ENCODE measurements around the gene SPATA3. TPM values are rescaled to one million over a fixed set of nuclear protein-coding genes. Genes with fewer than 3 reads are reported as not detected.

Gene SPATA3
- total and polyA plus RNA-seq, 2 of the 8 experiments (the other 6 are each of a cell fraction or from before 2014, with no cell fraction given) = not detected

- H2BK20ac ChIP-seq (ENCODE audit: low read length) = no peak overlapping the region
- no peaks in the 10 kb centered on the region for H4K20me1 ChIP-seq (replicated peaks in 1 of 2; ENCODE audit: control insufficient read depth in 1 of 2, insufficient read depth in 2 of 2, low read length in 2 of 2)
- no peak for FAIRE-seq
- peaks cover 3% of the 10 kb centered on the region; the same call in 1 of the 2 replicates for H3K23me2 ChIP-seq (ENCODE audit: low read depth, low read length)
- no peak overlapping the region for H3K4me3 ChIP-seq (ENCODE audit: extremely low read depth in 1 of 4, insufficient read depth in 2 of 4, low read depth in 3 of 4, low read length in 4 of 4)
- 78% methylated on average over 2 of the region's 2 CpGs; no CpG with 5 or more reads in 1 of the 2 experiments for WGBS, 2 experiments (ENCODE audit: extremely low coverage in 1 of 2, insufficient coverage in 1 of 2, insufficient read length in 1 of 2, insufficient replicate concordance in 2 of 2, low coverage in 1 of 2, low lambda C conversion rate in 2 of 2, missing lambda C conversion rate in 1 of 2)
- H2BK120ac ChIP-seq (replicated peaks; ENCODE audit: low read depth, low read length) = no peak overlapping the region
- peaks cover 0 to 2% (median under 1%) of the 10 kb centered on the region in 4 experiments; a peak in 4 of 7 replicates for H3K4me1 ChIP-seq (replicated peaks in 1 of 4; ENCODE audit: control insufficient read depth in 3 of 4, insufficient read depth in 4 of 4, low read length in 3 of 4)
- no peaks in the 10 kb centered on the region for H3K36me3 ChIP-seq (ENCODE audit: control insufficient read depth in 2 of 4, insufficient read depth in 4 of 4, low read length in 3 of 4)
- no peak overlapping the region for H3K23ac ChIP-seq (ENCODE audit: insufficient read length)
- no peak overlapping the region for H4K91ac ChIP-seq (replicated peaks; ENCODE audit: insufficient read length, low read length)
- H4K8ac ChIP-seq (ENCODE audit: extremely low read depth, insufficient read depth, low read length) = no peak overlapping the region
- no peak overlapping the region for H3K4me2 ChIP-seq (ENCODE audit: insufficient read depth in 1 of 2, low read depth in 2 of 2, low read length in 2 of 2)
- H3K27me3 ChIP-seq (replicated peaks in 1 of 4; ENCODE audit: control insufficient read depth in 3 of 4, extremely low read depth in 1 of 4, insufficient read depth in 3 of 4, low read length in 3 of 4) = no peaks in the 10 kb centered on the region; a peak in 2 of 7 replicates
- H3K9me3 ChIP-seq (ENCODE audit: insufficient read depth in 2 of 2, low read depth in 1 of 2, low read length in 1 of 2) = peaks cover 0 to 3% of the 10 kb centered on the region in 2 experiments; a peak in 1 of 4 replicates
- H4K5ac ChIP-seq (ENCODE audit: insufficient read length, low read depth, low read length) = no peak overlapping the region
- no peak overlapping the region for H3K56ac ChIP-seq (replicated peaks; ENCODE audit: insufficient read length, low read depth, low read length)
- H3K4ac ChIP-seq (replicated peaks; ENCODE audit: insufficient read length, low read depth, low read length) = no peak overlapping the region
- no peak overlapping the region for H2AK5ac ChIP-seq (ENCODE audit: low read depth, low read length)
- H2BK5ac ChIP-seq (ENCODE audit: low read depth, low read length) = no peak overlapping the region
- no peak overlapping the region for H3K14ac ChIP-seq (ENCODE audit: insufficient read length)
- POLR2A ChIA-PET (ENCODE audit: partially characterized antibody) = interaction anchor here (0.9 kb wide), 1 partner anchor 15 kb away, joined by 4 read pairs; the partner anchor contains the start of gene SPATA3
- H3K27ac ChIP-seq (ENCODE audit: low read depth, low read length) = no peak overlapping the region
- CTCF ChIA-PET (ENCODE audit: partially characterized antibody) = interaction anchor here (0.6 to 1.5 kb wide), 4 partner anchors 10 to 183 kb away, joined by 3 to 6 read pairs (median 3); no protein-coding TSS in a partner anchor
- DNase-seq (ENCODE audit: low read depth in 1 of 2, low spot score in 2 of 2) = no peak
- no peak overlapping the region for H2AFZ ChIP-seq (ENCODE audit: low read length)
- H2BK12ac ChIP-seq (ENCODE audit: low read depth, low read length) = no peak overlapping the region
- H2BK15ac ChIP-seq (ENCODE audit: low read length) = no peak overlapping the region
- no peak overlapping the region for H3K9ac ChIP-seq (replicated peaks in 1 of 4; ENCODE audit: extremely low read depth in 1 of 4, low read depth in 3 of 4, low read length in 3 of 4)
- H3K79me1 ChIP-seq (ENCODE audit: low read depth, low read length) = no peaks in the 10 kb centered on the region
- H3K79me2 ChIP-seq (ENCODE audit: control insufficient read depth in 1 of 2, insufficient read depth in 2 of 2, low read length in 2 of 2) = no peaks in the 10 kb centered on the region
- H3K18ac ChIP-seq (ENCODE audit: extremely low read depth, low read length) = no peak overlapping the region
- no peak for TF ChIP-seq TAF7 (optimal IDR thresholded peaks at IDR 0.05; ENCODE audit: borderline replicate concordance, low read depth, low read length)
- TF ChIP-seq HDAC6 (IDR thresholded peaks at IDR 0.05; ENCODE audit: low read depth, low read length) = no peak
- TF ChIP-seq POLR2A (IDR thresholded peaks at IDR 0.05; ENCODE audit: control extremely low read depth in 1 of 2, low read depth in 2 of 2, low read length in 2 of 2) = no peak
- no peak for TF ChIP-seq ASH2L (IDR thresholded peaks at IDR 0.05; ENCODE audit: low read length)
- no peak for TF ChIP-seq CHD1 (IDR thresholded peaks at IDR 0.05; ENCODE audit: low read depth, low read length)
Observed at GRCh38 chr2:231010201-231010730, 14.3 kb downstream of the SPATA3 start.
